Left kidney (tissue), 8 donors: ENCODE data around the gene PACC1. TPM values are rescaled to one million over a fixed set of nuclear protein-coding genes. Genes with fewer than 3 reads are reported as not detected.
A peak's percentile ranks its signal among the peaks of the same experiment; 100 is the strongest.

ENCODE experiments used
- DNase-seq: peaks from one replicate; pipeline ENCODE4 v3.0.0-alpha.2; 2013
- long read RNA-seq, 8 donors: transcript quantifications; one replicate each; lab custom pipeline, GENCODE V29; 2026
- polyA plus RNA-seq: library from polyadenylated mRNA; unstranded; fragments of 120-200 nt; gene quantifications from one replicate; pipeline ENCODE4 v1.2.1, GENCODE V29; 2013; ENCODE audit not compliant: insufficient read length

Gene PACC1
- polyA plus RNA-seq, result 11.2 TPM
- long read RNA-seq, donor 1, transcript TMEM206-201 (8 exons, 2,475 nt), result major isoform, 6 of 6 reads
- long read RNA-seq, donor 1, partial matches to known transcripts, result 0 of 6 reads
- long read RNA-seq, donor 1, other reads (novel, unspliced or antisense), result 0 of 6 reads
- long read RNA-seq, donor 2, transcript TMEM206-201 (8 exons, 2,475 nt), result major isoform, 5 of 5 reads
- long read RNA-seq, donor 2, partial matches to known transcripts, result 0 of 5 reads
- long read RNA-seq, donor 2, other reads (novel, unspliced or antisense), result 0 of 5 reads
- long read RNA-seq, donor 3, partial matches to known transcripts, result 9 of 9 reads
- long read RNA-seq, donor 3, other reads (novel, unspliced or antisense), result 0 of 9 reads
- long read RNA-seq, donor 4, partial matches to known transcripts, result 0 of 1 reads
- long read RNA-seq, donor 4, other reads (novel, unspliced or antisense), result 0 of 1 reads
- long read RNA-seq, donor 5, transcript TMEM206-201 (8 exons, 2,475 nt), result major isoform, 6 of 6 reads
- long read RNA-seq, donor 5, partial matches to known transcripts, result 0 of 6 reads
- long read RNA-seq, donor 5, other reads (novel, unspliced or antisense), result 0 of 6 reads
- long read RNA-seq, donor 6, transcript TMEM206-201 (8 exons, 2,475 nt), result major isoform, 8 of 15 reads
- long read RNA-seq, donor 6, partial matches to known transcripts, result 7 of 15 reads
- long read RNA-seq, donor 6, other reads (novel, unspliced or antisense), result 0 of 15 reads
- long read RNA-seq, donor 7, transcript TMEM206-201 (8 exons, 2,475 nt), result major isoform, 6 of 17 reads
- long read RNA-seq, donor 7, partial matches to known transcripts, result 11 of 17 reads
- long read RNA-seq, donor 7, other reads (novel, unspliced or antisense), result 0 of 17 reads
- long read RNA-seq, donor 8, partial matches to known transcripts, result 0 of 1 reads
- long read RNA-seq, donor 8, other reads (novel, unspliced or antisense), result 0 of 1 reads

- peak; percentile 90 for DNase-seq
Measured at GRCh38 chr1:212414328-212415106, at the start of gene PACC1. PACC1 (minus strand) TSS chr1:212414886; CDS start chr1:212414757, 129 bp downstream.

GRCh38 chr1:212463565-212464285 is 49.0 kb upstream of the PACC1 start:
- DNase-seq, result no peak

GRCh38 chr1:212461916-212462660 is 47.4 kb upstream of the PACC1 start:
- no peak for DNase-seq

- DNase-seq, result no peak
Measured at GRCh38 chr1:212460376-212460775, 45.7 kb upstream of the PACC1 start.

- no peak for DNase-seq
Measured at GRCh38 chr1:212459656-212460055, 45.0 kb upstream of the PACC1 start.

GRCh38 chr1:212458817-212459216 is 44.1 kb upstream of the PACC1 start:
- DNase-seq, result no peak

- DNase-seq, result no peak
Measured at GRCh38 chr1:212457740-212458338, 43.2 kb upstream of the PACC1 start.

- DNase-seq, result peak; percentile 69
Measured at GRCh38 chr1:212455803-212456528, 41.3 kb upstream of the PACC1 start.

GRCh38 chr1:212455401-212455800 is 40.7 kb upstream of the PACC1 start:
- DNase-seq, result no peak

- no peak for DNase-seq
Measured at GRCh38 chr1:212454741-212455140, 40.1 kb upstream of the PACC1 start.

GRCh38 chr1:212453156-212453857 is 38.6 kb upstream of the PACC1 start:
- no peak for DNase-seq

GRCh38 chr1:212452323-212453155 is 37.9 kb upstream of the PACC1 start:
- peak; percentile 18 for DNase-seq

GRCh38 chr1:212451416-212452322 is 37.0 kb upstream of the PACC1 start:
- no peak for DNase-seq

GRCh38 chr1:212450331-212450881 is 35.7 kb upstream of the PACC1 start:
- DNase-seq, result peak; percentile 31

GRCh38 chr1:212447478-212447877 is 32.8 kb upstream of the PACC1 start:
- DNase-seq, result no peak

- no peak for DNase-seq
Measured at GRCh38 chr1:212446333-212446732, 31.6 kb upstream of the PACC1 start.
